ENCODE results near the gene STMP1.

STMP1 gene

GRCh38 chr7:135708041-135708440 is 45.7 kb downstream of the STMP1 start:
- no peak for TF ChIP-seq ZFX (IDR thresholded peaks at IDR 0.05; ENCODE audit: borderline replicate concordance)
- 0 out of 2 replicates have a peak, but pooled peaks have one; percentile 4 for TF ChIP-seq CTCF (IDR thresholded peaks at IDR 0.05)
- no peak overlapping the region for H3K27ac ChIP-seq

GRCh38 chr7:135709508-135709907 is 47.2 kb downstream of the STMP1 start:
- H3K27ac ChIP-seq: no peak overlapping the region
- TF ChIP-seq CTCF (IDR thresholded peaks at IDR 0.05): no peak
- no peak for TF ChIP-seq ZFX (IDR thresholded peaks at IDR 0.05; ENCODE audit: borderline replicate concordance)

GRCh38 chr7:135710417-135711138 is 48.3 kb downstream of the STMP1 start:
- H3K27ac ChIP-seq: no peak overlapping the region
- TF ChIP-seq CTCF (IDR thresholded peaks at IDR 0.05): peak; percentile 93
- no peak for TF ChIP-seq ZFX (IDR thresholded peaks at IDR 0.05; ENCODE audit: borderline replicate concordance)

GRCh38 chr7:135711139-135711469 is 48.8 kb downstream of the STMP1 start:
- H3K27ac ChIP-seq: no peak overlapping the region
- no peak for TF ChIP-seq ZFX (IDR thresholded peaks at IDR 0.05; ENCODE audit: borderline replicate concordance)
- TF ChIP-seq CTCF (IDR thresholded peaks at IDR 0.05): peak; percentile 41

- TF ChIP-seq CTCF (IDR thresholded peaks at IDR 0.05): no peak
- TF ChIP-seq ZFX (IDR thresholded peaks at IDR 0.05; ENCODE audit: borderline replicate concordance): no peak
- no peak overlapping the region for H3K27ac ChIP-seq
These were observed 50.0 kb downstream of the STMP1 start for GRCh38 chr7:135712182-135712782.

- H3K27ac ChIP-seq: no peak overlapping the region
- no peak for TF ChIP-seq CTCF (IDR thresholded peaks at IDR 0.05)
These were observed 50.5 kb downstream of the STMP1 start for GRCh38 chr7:135712796-135713195.

- TF ChIP-seq ZFX (IDR thresholded peaks at IDR 0.05; ENCODE audit: borderline replicate concordance): no peak
- no peak for TF ChIP-seq CTCF (IDR thresholded peaks at IDR 0.05)
- H3K27ac ChIP-seq: no peak overlapping the region
These were observed 51.6 kb downstream of the STMP1 start for GRCh38 chr7:135713836-135714470.
